Transverse colon (tissue), 4 donors: Measurements from ENCODE around the gene PKP1. TPM values are rescaled to one million over a fixed set of nuclear protein-coding genes. Genes with fewer than 3 reads are reported as not detected.

Experiments
- DNase-seq: peaks from one replicate; pipeline ENCODE4 v3.0.0-alpha.2; 2019
- H3K27ac ChIP-seq, 4 donors: fragments of 200-600 bp; sonication (generic); 2 replicates each; pipeline ENCODE4 v1.5.1; 2016 to 2018; ENCODE audit warnings: inconsistent platforms in 4 of 4
- H3K27me3 ChIP-seq: fragments of 200-600 bp; sonication (generic); 2 replicates; pipeline ENCODE4 v1.5.1; 2017; ENCODE audit warnings: inconsistent platforms
- H3K36me3 ChIP-seq, 4 donors: fragments of 200-600 bp; sonication (generic); 2 replicates each; pipeline ENCODE4 v1.5.1; 2017 to 2019; ENCODE audit warnings: inconsistent platforms in 4 of 4
- H3K4me1 ChIP-seq, 4 donors: fragments of 200-600 bp; sonication (generic); 2 replicates each; pipeline ENCODE4 v1.5.1; 2017 to 2020; ENCODE audit warnings: inconsistent platforms in 4 of 4
- H3K4me3 ChIP-seq, 4 donors: fragments of 200-600 bp; sonication (generic); 1 replicate in 1 of 4; 2 replicates in 3 of 4; pipeline versions ENCODE4 v1.5.1 to v1.6.1; 2017 to 2019; ENCODE audit warnings: inconsistent platforms in 4 of 4
- H3K9me3 ChIP-seq, 2 donors: fragments of 200-600 bp; sonication (generic); 2 replicates each; pipeline ENCODE4 v1.5.1; 2017 to 2019; ENCODE audit warnings: inconsistent platforms in 2 of 2
- EP300 ChIP-seq: sonication (generic); formaldehyde crosslinking; IDR thresholded peaks from one replicate; pipeline ENCODE4 v1.6.1; 2017; ENCODE audit warnings: antibody characterized with exemption, low read depth
- POLR2A ChIP-seq: fragments of 450-650 bp; IDR thresholded peaks from one replicate; pipeline ENCODE4 v1.6.1; 2016; ENCODE audit warnings: antibody characterized with exemption, mild to moderate bottlenecking, moderate library complexity
- POLR2AphosphoS5 ChIP-seq, 3 donors: sonication (generic); formaldehyde crosslinking; IDR thresholded peaks; one replicate each; pipeline ENCODE4 v1.6.1; 2016; ENCODE audit warnings: antibody characterized with exemption in 3 of 3
- WGBS, 2 donors: methylation state at CpG; one replicate each; pipeline ENCODE4 v1.1.5; 2018; ENCODE audit warnings: low coverage in 1 of 2; 5-methylcytosine and 5-hydroxymethylcytosine counted together
- in situ Hi-C, 4 donors: fragments of 200-750 bp; cut with MboI; loops; one replicate each; pipeline versions ENCODE4 v1.15.0 to v1.15.1; 2017; ENCODE audit warnings: low sequenced_read_pairs in 3 of 4, low pct_ligation_motif_present in 1 of 4, low pct_unique_long_range_greater_than_20kb in 1 of 4
- intact Hi-C: fragments of 100-400 bp; cut with DNase I; formaldehyde crosslinking; loops from one replicate; pipeline ENCODE4 v1.15.1; 2023; ENCODE audit warnings: low total_unique reads
- total RNA-seq, 4 donors: library from RNA; depleted of rRNA; stranded (reverse); fragments of >200 nt; gene quantifications; one replicate each; pipeline ENCODE4 v1.1.0, GENCODE V29; 2016
- TF ChIP-seq, protein P1 (sequence below), 5 experiments: fragments of 200-600 bp in 3 of 5; fragments of 450-650 bp in 2 of 5; sonication (generic) in 3 of 5; IDR thresholded peaks; 1 replicate in 2 of 5; 2 replicates in 3 of 5; pipeline ENCODE4 v1.5.1; 2016 to 2017; ENCODE audit warnings: antibody characterized with exemption in 5 of 5, inconsistent platforms in 3 of 5, mild to moderate bottlenecking in 2 of 5, moderate library complexity in 1 of 5

PKP1 gene
- total RNA-seq, 4 donors from 2014 or later: 0.14 to 0.32 TPM; not detected in 2

DNA sequence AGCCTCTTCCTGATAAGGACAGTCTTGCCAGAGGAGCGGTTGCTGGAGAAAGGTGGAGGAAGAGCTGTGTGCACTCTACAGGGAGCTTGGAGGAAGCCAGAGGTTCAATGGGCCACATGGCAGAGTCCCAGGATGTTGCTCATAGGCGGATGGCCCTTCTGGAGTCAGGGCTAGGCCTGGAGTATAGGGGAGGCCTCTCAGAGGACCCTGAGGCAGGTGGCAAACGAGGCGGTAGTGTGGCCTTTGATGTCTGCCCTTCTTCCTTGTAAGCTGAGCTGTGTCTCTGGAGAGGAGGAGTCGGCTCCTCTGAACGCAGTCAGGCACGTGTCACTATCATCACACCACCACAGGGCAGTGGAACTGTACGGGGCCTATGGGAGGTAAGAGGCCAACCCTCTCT lies 8.6 kb downstream of the PKP1 start:
- H3K9me3 ChIP-seq: no peaks in the 10 kb centered on the region
- H3K27ac ChIP-seq: no peak overlapping the region
- no peaks in the 10 kb centered on the region for H3K27me3 ChIP-seq
- WGBS, 2 donors: 49% methylated on average over 8 of the region's 8 CpGs; no CpG with 5 or more reads in 1 of the 2 donors
- intact Hi-C loops (no loop called here), in situ Hi-C loops (no loop called here)
- no peaks in the 10 kb centered on the region for H3K36me3 ChIP-seq
- no peaks in the 10 kb centered on the region for H3K4me1 ChIP-seq
- no peak for DNase-seq
- no peak overlapping the region for H3K4me3 ChIP-seq
- TF ChIP-seq, protein P1, sequence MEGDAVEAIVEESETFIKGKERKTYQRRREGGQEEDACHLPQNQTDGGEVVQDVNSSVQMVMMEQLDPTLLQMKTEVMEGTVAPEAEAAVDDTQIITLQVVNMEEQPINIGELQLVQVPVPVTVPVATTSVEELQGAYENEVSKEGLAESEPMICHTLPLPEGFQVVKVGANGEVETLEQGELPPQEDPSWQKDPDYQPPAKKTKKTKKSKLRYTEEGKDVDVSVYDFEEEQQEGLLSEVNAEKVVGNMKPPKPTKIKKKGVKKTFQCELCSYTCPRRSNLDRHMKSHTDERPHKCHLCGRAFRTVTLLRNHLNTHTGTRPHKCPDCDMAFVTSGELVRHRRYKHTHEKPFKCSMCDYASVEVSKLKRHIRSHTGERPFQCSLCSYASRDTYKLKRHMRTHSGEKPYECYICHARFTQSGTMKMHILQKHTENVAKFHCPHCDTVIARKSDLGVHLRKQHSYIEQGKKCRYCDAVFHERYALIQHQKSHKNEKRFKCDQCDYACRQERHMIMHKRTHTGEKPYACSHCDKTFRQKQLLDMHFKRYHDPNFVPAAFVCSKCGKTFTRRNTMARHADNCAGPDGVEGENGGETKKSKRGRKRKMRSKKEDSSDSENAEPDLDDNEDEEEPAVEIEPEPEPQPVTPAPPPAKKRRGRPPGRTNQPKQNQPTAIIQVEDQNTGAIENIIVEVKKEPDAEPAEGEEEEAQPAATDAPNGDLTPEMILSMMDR (IDR thresholded peaks at IDR 0.05): no peak
- no peak for TF ChIP-seq EP300
- TF ChIP-seq POLR2A: no peak
- no peak for TF ChIP-seq POLR2AphosphoS5 (IDR thresholded peaks at IDR 0.05)

DNA sequence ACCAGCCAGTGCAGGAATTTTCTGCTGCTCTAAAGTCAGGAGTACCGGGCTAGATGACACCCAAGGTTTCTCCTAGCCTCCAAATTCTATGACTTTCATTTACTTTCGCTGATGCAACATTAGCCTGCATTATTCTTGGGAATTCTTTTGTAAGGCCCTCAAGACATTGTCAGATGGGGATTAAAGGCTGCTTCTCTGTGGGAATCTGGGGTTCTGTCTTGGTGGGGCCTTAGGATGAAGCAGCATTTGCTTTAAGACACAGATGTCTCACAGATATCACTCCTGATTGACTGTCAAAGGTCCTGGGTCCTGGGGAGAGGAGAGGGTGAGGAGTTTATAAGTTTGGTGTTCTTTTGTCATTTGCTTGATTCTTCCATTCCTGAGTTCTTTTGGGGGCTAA lies 11.6 kb downstream of the PKP1 start:
- intact Hi-C loops: no loop called here

DNA sequence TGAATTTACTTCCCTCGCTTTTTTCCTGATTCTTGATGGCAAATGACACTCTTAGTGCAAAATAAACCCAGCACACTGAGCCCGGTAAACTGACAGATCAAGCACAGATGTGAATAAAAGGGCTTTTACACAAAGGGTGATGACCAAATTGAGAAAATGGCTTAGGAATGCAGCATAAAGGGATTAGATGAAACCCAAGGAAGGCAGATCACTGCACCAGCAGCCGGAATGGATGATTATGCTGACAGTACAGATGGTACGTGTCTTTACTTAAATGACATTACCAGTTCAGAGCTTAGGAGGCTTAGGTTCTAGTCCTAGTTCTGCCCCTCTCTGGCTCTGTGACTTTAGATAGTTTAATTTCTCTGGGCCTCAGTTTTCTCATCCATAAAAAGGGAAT lies 12.0 kb downstream of the PKP1 start:
- 81 to 83% methylated on average over 2 to 4 of the region's 4 CpGs for WGBS, 2 donors
- H3K4me1 ChIP-seq: peaks cover 6 to 17% (median 12%) of the 10 kb centered on the region in 4 donors
- DNase-seq: no peak
- intact Hi-C loops: no loop called here
- TF ChIP-seq EP300 (no peak), POLR2A (no peak), POLR2AphosphoS5 (IDR thresholded peaks at IDR 0.05) (no peak)
- TF ChIP-seq, protein P1 (IDR thresholded peaks at IDR 0.05): no peak
- H3K4me3 ChIP-seq: no peak overlapping the region
- H3K36me3 ChIP-seq: no peaks in the 10 kb centered on the region
- no peaks in the 10 kb centered on the region for H3K9me3 ChIP-seq
- no peak overlapping the region for H3K27ac ChIP-seq
- in situ Hi-C loops: no loop called here
- H3K27me3 ChIP-seq: no peaks in the 10 kb centered on the region

More for the DNA sequence above, 11.6 kb downstream of the PKP1 start:
- Histone ChIP-seq H3K4me1 (peaks cover 3 to 12% (median 7%) of the 10 kb centered on the region in 4 donors), H3K27ac (no peak overlapping the region), H3K27me3 (no peaks in the 10 kb centered on the region), H3K9me3 (no peaks in the 10 kb centered on the region), H3K4me3 (no peak overlapping the region), H3K36me3 (no peaks in the 10 kb centered on the region)
- WGBS, 2 donors: 93 to 100% methylated on average over 1 to 2 of the region's 2 CpGs
- TF ChIP-seq EP300: no peak
- no peak for TF ChIP-seq POLR2A
- TF ChIP-seq, protein P1 (IDR thresholded peaks at IDR 0.05): no peak
- TF ChIP-seq POLR2AphosphoS5 (IDR thresholded peaks at IDR 0.05): no peak
- in situ Hi-C loops: no loop called here
- DNase-seq: no peak

DNA sequence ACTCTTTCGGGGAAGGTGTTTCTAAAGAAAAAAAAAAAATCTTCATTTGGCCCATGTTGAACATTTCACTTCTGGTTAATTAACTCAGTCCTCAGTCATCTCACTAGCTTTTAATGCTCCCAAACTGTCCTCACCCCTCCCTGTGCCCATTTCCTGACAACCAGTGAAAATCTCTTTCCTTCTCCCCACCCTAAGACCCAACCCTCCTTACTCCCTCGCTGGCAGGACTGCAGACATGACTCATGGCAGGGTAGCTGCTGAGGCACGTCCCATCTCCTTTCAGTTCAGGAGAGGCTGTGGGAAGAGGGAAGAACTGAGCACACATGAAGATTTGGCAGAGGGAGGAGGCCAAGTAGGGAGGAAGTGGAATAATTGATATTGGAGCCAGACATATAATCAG lies 12.6 kb downstream of the PKP1 start:
- in situ Hi-C loops: no loop called here
- H3K27ac ChIP-seq: no peak overlapping the region
- DNase-seq: no peak

More for the DNA sequence above, 12.6 kb downstream of the PKP1 start:
- intact Hi-C loops: no loop called here
- Histone ChIP-seq H3K4me3 (no peak overlapping the region), H3K27me3 (no peaks in the 10 kb centered on the region), H3K9me3 (no peaks in the 10 kb centered on the region), H3K4me1 (peaks cover 6 to 20% (median 16%) of the 10 kb centered on the region in 4 donors), H3K36me3 (no peaks in the 10 kb centered on the region)
- TF ChIP-seq POLR2A (no peak), EP300 (no peak), POLR2AphosphoS5 (IDR thresholded peaks at IDR 0.05) (no peak)
- TF ChIP-seq, protein P1 (IDR thresholded peaks at IDR 0.05): no peak
- 17 to 62% methylated on average over 1 to 3 of the region's 3 CpGs for WGBS, 2 donors
